ENCODE measurements around the gene USHBP1.
A peak's percentile ranks its signal among the peaks of the same experiment; 100 is the strongest.
"Not testable (repeated sequence)": the region's sequence is repeated elsewhere in the genome, so short reads cannot be mapped to it uniquely, and the experiment has no call there.

Gene USHBP1

GRCh38 chr19:17264641-17264979 is at the start of gene USHBP1:
TSS of gene USHBP1 (minus strand) at chr19:17264745. CDS start at chr19:17264299, 446 bp downstream.
- DNase-seq: no peak

GRCh38 chr19:17314007-17314593 is 49.6 kb upstream of the USHBP1 start:
- no peak for DNase-seq

GRCh38 chr19:17312189-17313113 is 47.9 kb upstream of the USHBP1 start:
- no peak for DNase-seq

- no peak for DNase-seq
Observed at GRCh38 chr19:17311455-17312188, 47.1 kb upstream of the USHBP1 start.

- no peak for DNase-seq
Observed at GRCh38 chr19:17309965-17310461, 45.5 kb upstream of the USHBP1 start.

- DNase-seq: peak; percentile 99 to 100
Observed at GRCh38 chr19:17309198-17309964, 44.8 kb upstream of the USHBP1 start, which contains the start of gene DDA1. TSS of gene DDA1 (plus strand) at chr19:17309563. CDS start at chr19:17309655, 92 bp downstream.

GRCh38 chr19:17307876-17308377 is 43.4 kb upstream of the USHBP1 start:
- DNase-seq: no peak

GRCh38 chr19:17306285-17306714 is 41.8 kb upstream of the USHBP1 start:
- DNase-seq: peak in 1 of 2 experiments; percentile 55

- DNase-seq: peak; percentile 100
Observed at GRCh38 chr19:17305517-17306284, 41.2 kb upstream of the USHBP1 start, which contains the start of gene MRPL34. TSS of gene MRPL34 (plus strand) at chr19:17305872. CDS start at chr19:17305893, 21 bp downstream.

- no peak for DNase-seq
Observed at GRCh38 chr19:17305216-17305516, 40.6 kb upstream of the USHBP1 start.

GRCh38 chr19:17304386-17305215 is 40.1 kb upstream of the USHBP1 start:
- no peak for DNase-seq

GRCh38 chr19:17303940-17304267 is 39.4 kb upstream of the USHBP1 start:
- peak in 1 of 2 experiments; percentile 27 for DNase-seq

- peak; percentile 91 to 97 for DNase-seq
Observed at GRCh38 chr19:17303167-17303939, 38.8 kb upstream of the USHBP1 start, which contains the start of gene ABHD8. TSS of gene ABHD8 (minus strand) at chr19:17303425. CDS start at chr19:17301616, 1,809 bp downstream.

- peak in 1 of 2 experiments; percentile 62 for DNase-seq
Observed at GRCh38 chr19:17302391-17303166, 38.0 kb upstream of the USHBP1 start.

- DNase-seq: no peak
Observed at GRCh38 chr19:17300992-17301619, 36.6 kb upstream of the USHBP1 start.

GRCh38 chr19:17296976-17297375 is 32.4 kb upstream of the USHBP1 start:
- DNase-seq: no peak

GRCh38 chr19:17296273-17296672 is 31.7 kb upstream of the USHBP1 start:
- DNase-seq: peak in 1 of 2 experiments; percentile 31

GRCh38 chr19:17295551-17295950 is 31.0 kb upstream of the USHBP1 start:
- DNase-seq: not testable (repeated sequence)
